GM23248 (cell line): Measurements from ENCODE around the gene DHX58.

Experiments used
- EZH2 ChIP-seq: fragments of 200-600 bp; sonication (generic); IDR thresholded peaks from 2 replicates; pipeline ENCODE4 v1.6.1; 2018; ENCODE audit warnings: antibody characterized with exemption, mild to moderate bottlenecking; ENCODE audit not compliant: insufficient read depth, poor library complexity, severe bottlenecking
- EZH2phosphoT487 ChIP-seq: fragments of 200-600 bp; sonication (generic); IDR thresholded peaks from 2 replicates; pipeline ENCODE4 v1.6.1; 2018; ENCODE audit warnings: antibody characterized with exemption, moderate library complexity, mild to moderate bottlenecking, low read depth; ENCODE audit not compliant: insufficient read depth

- TF ChIP-seq EZH2phosphoT487 = no peak
- no peak for TF ChIP-seq EZH2
Observed at GRCh38 chr17:42155614-42156045, 43.1 kb upstream of the DHX58 start.
